RWPE1 (cell line): ENCODE measurements around the gene CYFIP2.

Source experiments
- CTCF ChIA-PET: fragments of 350-600 bp; sonication (Branson Sonifier 250); formaldehyde crosslinking; extraction: SDS; loops from one replicate; lab custom pipeline; 2021; lab: Yijun Ruan, JAX
- POLR2A ChIA-PET: fragments of 400-600 bp; formaldehyde crosslinking; extraction: SDS; loops from one replicate; lab custom pipeline; 2020; ENCODE audit warnings: antibody characterized with exemption; ENCODE audit not compliant: low non-redundant PET; lab: Yijun Ruan, JAX
- DNase-seq: peaks from one replicate; pipeline ENCODE4 v3.0.0; 2012; ENCODE audit warnings: low spot score
- H3K27ac ChIP-seq: fragments of 450-650 bp; 2 replicates; pipeline ENCODE4 v1.5.1; 2017
- TF ChIP-seq, protein P1 (sequence below): fragments of 450-650 bp; conservative IDR thresholded peaks from 2 replicates; pipeline ENCODE4 v1.5.1; 2017; ENCODE audit warnings: low read depth, mild to moderate bottlenecking

CYFIP2 gene

DNA sequence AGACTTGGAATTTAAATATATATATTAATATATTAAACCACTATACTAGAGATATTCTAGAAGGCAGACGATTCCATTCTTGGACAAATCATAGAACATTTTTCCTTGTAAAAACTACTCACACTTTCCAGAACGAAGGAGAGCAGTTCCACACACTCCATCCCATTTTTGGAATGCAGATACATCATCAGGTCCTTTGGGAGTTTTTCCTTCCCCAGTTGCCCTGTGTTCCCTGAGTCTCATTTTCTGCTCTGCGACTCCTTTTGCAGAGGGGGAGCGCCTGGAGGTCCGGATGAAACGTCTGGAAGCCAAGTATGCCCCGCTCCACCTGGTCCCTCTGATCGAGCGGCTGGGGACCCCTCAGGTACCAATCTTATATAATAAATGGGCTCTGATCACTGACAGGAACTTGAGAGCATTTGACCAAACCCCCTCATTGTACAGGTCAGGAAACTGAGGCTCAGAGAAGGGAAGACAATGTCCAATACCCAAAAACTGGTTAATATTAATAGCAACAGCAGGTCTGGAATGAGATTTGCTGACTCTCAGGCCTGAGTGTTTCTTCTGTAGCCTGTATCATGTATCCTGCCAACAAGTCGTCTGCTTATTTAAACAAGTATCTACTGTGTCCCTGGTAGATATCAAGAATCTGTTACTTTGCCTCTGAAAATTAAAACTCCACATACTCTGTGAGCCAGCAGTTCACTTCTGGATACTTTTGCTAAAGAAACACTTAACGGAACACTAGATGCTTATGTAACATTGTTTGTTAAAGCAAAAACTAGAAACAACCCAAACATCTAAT is 117.3 kb downstream of the CYFIP2 start:
- DNase-seq = no peak
- ChIA-PET POLR2A (no interaction called here), CTCF (no interaction called here)
- TF ChIP-seq, protein P1, sequence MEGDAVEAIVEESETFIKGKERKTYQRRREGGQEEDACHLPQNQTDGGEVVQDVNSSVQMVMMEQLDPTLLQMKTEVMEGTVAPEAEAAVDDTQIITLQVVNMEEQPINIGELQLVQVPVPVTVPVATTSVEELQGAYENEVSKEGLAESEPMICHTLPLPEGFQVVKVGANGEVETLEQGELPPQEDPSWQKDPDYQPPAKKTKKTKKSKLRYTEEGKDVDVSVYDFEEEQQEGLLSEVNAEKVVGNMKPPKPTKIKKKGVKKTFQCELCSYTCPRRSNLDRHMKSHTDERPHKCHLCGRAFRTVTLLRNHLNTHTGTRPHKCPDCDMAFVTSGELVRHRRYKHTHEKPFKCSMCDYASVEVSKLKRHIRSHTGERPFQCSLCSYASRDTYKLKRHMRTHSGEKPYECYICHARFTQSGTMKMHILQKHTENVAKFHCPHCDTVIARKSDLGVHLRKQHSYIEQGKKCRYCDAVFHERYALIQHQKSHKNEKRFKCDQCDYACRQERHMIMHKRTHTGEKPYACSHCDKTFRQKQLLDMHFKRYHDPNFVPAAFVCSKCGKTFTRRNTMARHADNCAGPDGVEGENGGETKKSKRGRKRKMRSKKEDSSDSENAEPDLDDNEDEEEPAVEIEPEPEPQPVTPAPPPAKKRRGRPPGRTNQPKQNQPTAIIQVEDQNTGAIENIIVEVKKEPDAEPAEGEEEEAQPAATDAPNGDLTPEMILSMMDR = no peak
- no peak overlapping the region for H3K27ac ChIP-seq

DNA sequence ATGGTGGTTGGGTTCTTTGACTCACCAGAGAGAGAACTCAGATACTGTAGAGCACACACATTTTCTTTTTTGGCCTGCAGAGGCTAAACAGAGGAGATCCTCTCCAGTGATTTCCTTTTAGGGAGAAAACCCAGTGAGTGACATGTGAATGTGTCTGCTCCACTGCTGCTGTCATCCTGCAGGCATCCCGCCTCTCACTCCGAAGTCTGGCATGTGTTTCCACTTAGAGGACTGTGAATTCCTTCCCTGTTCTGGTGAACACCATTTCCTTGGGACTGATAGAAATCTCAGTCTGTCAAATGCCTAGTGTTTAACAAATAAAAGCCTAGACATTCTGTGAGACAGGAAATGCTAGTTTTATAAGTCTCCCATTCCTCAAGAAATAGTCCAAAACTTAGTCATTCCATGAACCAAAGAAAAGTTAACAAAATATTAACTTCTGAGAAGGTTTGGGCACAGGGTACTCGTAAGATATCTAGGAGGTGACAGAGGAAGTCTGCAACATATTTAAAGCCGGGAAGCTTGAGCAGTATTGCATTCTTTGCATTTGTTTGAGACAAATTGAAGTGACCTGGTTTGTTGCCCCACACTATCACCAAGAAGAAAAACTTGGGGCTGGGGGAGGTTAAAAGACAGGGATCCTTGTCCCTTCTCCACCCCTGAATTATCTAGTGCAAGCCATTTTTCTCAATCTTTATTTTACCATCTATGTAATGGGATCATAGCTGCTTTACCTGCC is 119.2 kb downstream of the CYFIP2 start:
- CTCF ChIA-PET = interaction anchor here (0.5 kb wide), 1 partner anchor 1766 kb away, joined by 6 read pairs; no protein-coding TSS in a partner anchor
- TF ChIP-seq, protein P1 = no peak
- POLR2A ChIA-PET = no interaction called here
- H3K27ac ChIP-seq = no peak overlapping the region
- peak; percentile 34 for DNase-seq

DNA sequence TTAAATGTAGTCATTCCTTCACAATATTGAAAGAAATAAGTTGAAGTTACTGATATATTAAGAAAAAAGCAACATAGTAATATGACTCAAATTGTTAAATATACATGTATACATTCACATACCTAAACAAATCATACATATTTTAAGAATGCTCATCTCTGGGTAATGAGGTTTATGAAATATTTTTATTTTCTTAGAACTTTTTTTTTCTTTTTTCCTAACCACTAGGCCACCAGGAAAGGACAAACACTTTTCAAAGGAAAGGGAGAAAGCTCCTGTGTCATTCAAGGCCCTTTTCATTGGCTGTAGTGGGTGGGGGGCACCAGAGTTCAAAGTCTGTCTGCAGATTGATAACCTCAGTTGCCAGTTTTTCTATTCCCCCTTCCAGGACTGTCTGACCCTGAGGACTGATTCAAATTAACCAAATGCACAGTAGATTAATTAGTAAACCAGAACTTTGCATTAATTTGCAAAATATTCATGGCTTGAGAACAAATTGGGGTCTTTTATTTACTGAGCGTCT is 121.2 kb downstream of the CYFIP2 start:
- no peak overlapping the region for H3K27ac ChIP-seq
- POLR2A ChIA-PET = no interaction called here
- CTCF ChIA-PET = interaction anchor here (1.0 to 1.3 kb wide), 2 partner anchors 11 to 356 kb away, joined by 3 read pairs; no protein-coding TSS in a partner anchor

DNA sequence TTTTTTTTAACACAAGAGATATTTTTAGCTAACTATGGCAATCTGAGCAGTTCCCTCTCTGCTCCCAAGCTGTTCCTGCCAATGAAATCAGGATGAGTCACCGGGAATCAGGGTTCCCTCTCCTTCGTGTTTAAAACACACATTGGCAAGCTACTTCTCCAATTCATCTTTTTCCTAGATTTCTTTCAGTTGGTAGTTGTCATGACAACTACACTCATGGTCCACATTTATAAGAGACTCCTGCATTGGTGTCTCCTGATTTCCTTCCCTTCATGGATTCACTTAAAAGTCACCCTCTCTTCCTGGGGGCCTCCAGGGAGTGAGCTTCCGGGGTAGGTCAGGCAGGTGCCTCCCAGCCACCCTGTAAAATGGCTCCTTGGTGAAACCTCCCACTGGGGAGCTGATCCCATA is 121.8 kb downstream of the CYFIP2 start:
- ChIA-PET POLR2A (no interaction called here), CTCF (interaction anchor here (0.5 to 1.3 kb wide), 4 partner anchors 12 to 687 kb away, joined by 3 read pairs; no protein-coding TSS in a partner anchor)
- peak; percentile 68 for DNase-seq
- TF ChIP-seq, protein P1 = no peak
- no peak overlapping the region for H3K27ac ChIP-seq

More for the DNA sequence above, 121.2 kb downstream of the CYFIP2 start:
- TF ChIP-seq, protein P1 = no peak
- DNase-seq = no peak

DNA sequence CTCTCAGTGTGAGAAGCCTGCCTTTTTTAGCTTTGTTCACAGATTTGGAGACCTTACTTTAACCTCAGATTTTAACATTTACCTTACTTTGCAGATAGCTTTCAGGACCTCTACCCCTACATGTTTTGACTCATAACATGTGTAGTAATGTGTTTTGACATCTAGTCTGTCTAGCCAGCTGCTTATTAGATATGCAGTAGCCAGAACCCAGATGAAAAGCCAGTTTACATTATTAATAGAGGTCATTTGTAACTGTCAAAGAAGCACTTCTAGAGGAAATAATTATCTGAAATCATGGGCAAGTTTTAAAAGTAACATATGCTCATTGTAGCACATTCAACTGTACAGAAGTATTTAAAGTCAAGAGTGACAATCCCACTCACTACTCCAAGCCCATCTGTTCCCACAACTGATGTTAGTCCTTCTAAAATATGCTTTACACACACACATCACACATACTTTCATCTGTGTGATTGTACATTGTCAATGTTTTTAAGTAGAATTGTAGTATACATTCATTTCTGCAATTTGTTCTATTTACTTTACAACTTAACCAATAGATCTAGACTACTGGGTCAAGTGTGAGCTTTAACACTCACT is 122.3 kb downstream of the CYFIP2 start:
- ChIA-PET CTCF (interaction anchor here (0.5 to 1.3 kb wide), 6 partner anchors 13 to 687 kb away, joined by 3 read pairs; no protein-coding TSS in a partner anchor), POLR2A (no interaction called here)
- TF ChIP-seq, protein P1 = no peak
- H3K27ac ChIP-seq = no peak overlapping the region
- no peak for DNase-seq

DNA sequence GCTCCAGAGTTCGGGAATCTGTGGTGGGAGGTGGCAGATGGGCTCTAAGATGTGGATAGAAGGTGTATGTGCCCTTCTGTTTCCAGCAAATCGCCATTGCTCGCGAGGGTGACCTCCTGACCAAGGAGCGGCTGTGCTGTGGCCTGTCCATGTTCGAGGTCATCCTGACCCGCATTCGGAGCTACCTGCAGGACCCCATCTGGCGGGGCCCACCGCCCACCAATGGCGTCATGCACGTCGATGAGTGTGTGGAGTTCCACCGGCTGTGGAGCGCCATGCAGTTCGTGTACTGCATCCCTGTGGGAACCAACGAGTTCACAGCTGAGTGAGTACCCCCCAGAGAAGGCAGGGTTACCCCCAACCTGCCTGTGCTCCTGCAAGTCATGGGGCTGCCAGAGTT is 123.2 kb downstream of the CYFIP2 start:
- TF ChIP-seq, protein P1 = no peak
- ChIA-PET CTCF (interaction anchor here (1.5 kb wide), 1 partner anchor 83 kb away, joined by 4 read pairs; no protein-coding TSS in a partner anchor), POLR2A (no interaction called here)
- no peak for DNase-seq
- H3K27ac ChIP-seq = no peak overlapping the region
